ENCODE data around the gene NFATC3. TPM values are rescaled to one million over a fixed set of nuclear protein-coding genes. Genes with fewer than 3 reads are reported as not detected.
"Not testable (repeated sequence)": the region's sequence is repeated elsewhere in the genome, so short reads cannot be mapped to it uniquely, and the experiment has no call there.

Gene NFATC3
- total RNA-seq, 2 donors from 2014 or later: 25.9 to 28.9 TPM

- DNase-seq (peak; percentile 93), ATAC-seq (peak; percentile 77 to 79)
- intact Hi-C loops (cut with DNase I): no loop called here
Observed at GRCh38 chr16:68084504-68085258, 489 bp upstream of the NFATC3 start.

- DNase-seq (no peak), ATAC-seq (no peak)
- intact Hi-C loops (cut with DNase I): no loop called here
Observed at GRCh38 chr16:68086336-68086841, 1.2 kb downstream of the NFATC3 start.

- intact Hi-C loops (cut with DNase I): no loop called here
- ATAC-seq (no peak), DNase-seq (no peak)
Observed at GRCh38 chr16:68086860-68087268, 1.7 kb downstream of the NFATC3 start.

GRCh38 chr16:68087688-68088087, 2.5 kb downstream of the NFATC3 start:
- no peak for ATAC-seq

GRCh38 chr16:68088130-68088972, 3.2 kb downstream of the NFATC3 start:
- ATAC-seq: no peak
- intact Hi-C loops (cut with DNase I): no loop called here
- no peak for DNase-seq

More at GRCh38 chr16:68087688-68088087, 2.5 kb downstream of the NFATC3 start:
- intact Hi-C loops (cut with DNase I): no loop called here
- no peak for DNase-seq

GRCh38 chr16:68089067-68089466, 3.9 kb downstream of the NFATC3 start:
- no peak for DNase-seq
- intact Hi-C loops (cut with DNase I): no loop called here
- no peak for ATAC-seq

GRCh38 chr16:68090130-68090529, 5.0 kb downstream of the NFATC3 start:
- intact Hi-C loops (cut with DNase I): loop anchor here (5.0 kb wide), 1 partner anchor 137 kb away; no protein-coding TSS in a partner anchor
- no peak for ATAC-seq
- no peak for DNase-seq

- no peak for ATAC-seq
- DNase-seq: no peak
- intact Hi-C loops (cut with DNase I): loop anchor here (5.0 kb wide), 1 partner anchor 137 kb away; no protein-coding TSS in a partner anchor
Observed at GRCh38 chr16:68090533-68090932, 5.4 kb downstream of the NFATC3 start.

- intact Hi-C loops (cut with DNase I): loop anchor here (5.0 kb wide), 1 partner anchor 136 kb away; no protein-coding TSS in a partner anchor
- DNase-seq (no peak), ATAC-seq (peak in 1 of 2 donors; percentile 59)
Observed at GRCh38 chr16:68091380-68092261, 6.5 kb downstream of the NFATC3 start.

- not testable (repeated sequence) for ATAC-seq, DNase-seq
- intact Hi-C loops (cut with DNase I): loop anchor here (5.0 kb wide), 1 partner anchor 135 kb away; no protein-coding TSS in a partner anchor
Observed at GRCh38 chr16:68092275-68092674, 7.1 kb downstream of the NFATC3 start.

GRCh38 chr16:68093816-68094613, 8.8 kb downstream of the NFATC3 start:
- intact Hi-C loops (cut with DNase I): loop anchor here (5.0 kb wide), 1 partner anchor 133 kb away; no protein-coding TSS in a partner anchor
- ATAC-seq: peak; percentile 41 to 60
- DNase-seq: no peak

GRCh38 chr16:68094614-68094934, 9.4 kb downstream of the NFATC3 start:
- no peak for ATAC-seq
- intact Hi-C loops (cut with DNase I): loop anchor here (5.0 kb wide), 1 partner anchor 133 kb away; no protein-coding TSS in a partner anchor
- no peak for DNase-seq

GRCh38 chr16:68096491-68096890, 11.3 kb downstream of the NFATC3 start:
- intact Hi-C loops (cut with DNase I): no loop called here
- ATAC-seq (no peak), DNase-seq (no peak)

- intact Hi-C loops (cut with DNase I): no loop called here
- no peak for DNase-seq
- ATAC-seq: no peak
Observed at GRCh38 chr16:68097088-68097487, 11.9 kb downstream of the NFATC3 start.

GRCh38 chr16:68097895-68098294, 12.7 kb downstream of the NFATC3 start:
- intact Hi-C loops (cut with DNase I): no loop called here
- ATAC-seq: no peak
- DNase-seq: no peak

GRCh38 chr16:68100488-68100887, 15.3 kb downstream of the NFATC3 start:
- DNase-seq: no peak
- no peak for ATAC-seq
- intact Hi-C loops (cut with DNase I): no loop called here

GRCh38 chr16:68105611-68106010, 20.4 kb downstream of the NFATC3 start:
- DNase-seq (no peak), ATAC-seq (no peak)
- intact Hi-C loops (cut with DNase I): no loop called here

Data from left cardiac atrium (tissue), 4 donors.